ENCODE data around the gene MXRA8. TPM values are rescaled to one million over a fixed set of nuclear protein-coding genes. Genes with fewer than 3 reads are reported as not detected.
"Not testable (repeated sequence)": the region's sequence is repeated elsewhere in the genome, so short reads cannot be mapped to it uniquely, and the experiment has no call there.

Gene MXRA8
- 0.24 and 0.75 TPM in 2 replicates for total RNA-seq

GRCh38 chr1:1358433-1359271 lies at the start of gene MXRA8:
TSS of gene MXRA8 (minus strand) at chr1:1358555. CDS start at chr1:1358504, 51 bp downstream.
- H3K36me3 Mint-ChIP-seq (ENCODE audit: low read depth) = no peaks in the 10 kb centered on the region
- no peaks in the 10 kb centered on the region for H3K9me3 Mint-ChIP-seq
- peaks cover 20% of the 10 kb centered on the region for H3K27me3 Mint-ChIP-seq
- intact Hi-C loops (cut with micrococcal nuclease) = no loop called here
- peaks cover 12% of the 10 kb centered on the region for H3K4me1 Mint-ChIP-seq
- peak within 1 kb of the TSS; percentile 13 for H3K4me3 Mint-ChIP-seq
- no peak within 1 kb of the TSS for H3K27ac Mint-ChIP-seq
- DNase-seq = no peak

- H3K36me3 Mint-ChIP-seq (ENCODE audit: low read depth) = peaks cover 51% of the 10 kb centered on the region
- peak overlapping the region; percentile 96 for H3K4me3 Mint-ChIP-seq
- H3K27me3 Mint-ChIP-seq = no peaks in the 10 kb centered on the region
- intact Hi-C loops (cut with micrococcal nuclease) = loop anchor here (1.0 to 5.0 kb wide), 5 partner anchors 8 to 105 kb away; partner anchors contain the start of genes ATAD3A, ATAD3B, AURKAIP1 and CCNL2
- H3K27ac Mint-ChIP-seq = peak overlapping the region; percentile 84
- peaks cover 21% of the 10 kb centered on the region for H3K4me1 Mint-ChIP-seq
- H3K9me3 Mint-ChIP-seq = no peaks in the 10 kb centered on the region
- peak; percentile 77 for DNase-seq
Measured at GRCh38 chr1:1407636-1408318, 49.4 kb upstream of the MXRA8 start.

- Mint-ChIP-seq H3K27me3 (no peaks in the 10 kb centered on the region), H3K4me3 (peak within 1 kb of the TSS; percentile 96), H3K27ac (peak within 1 kb of the TSS; percentile 95), H3K9me3 (no peaks in the 10 kb centered on the region), H3K4me1 (peaks cover 26% of the 10 kb centered on the region), H3K36me3 (ENCODE audit: low read depth) (peaks cover 57% of the 10 kb centered on the region)
- intact Hi-C loops (cut with micrococcal nuclease) = loop anchor here (1.0 to 5.0 kb wide), 5 partner anchors 8 to 105 kb away; partner anchors contain the start of genes ATAD3A, ATAD3B, AURKAIP1 and CCNL2
- DNase-seq = peak; percentile 99
Measured at GRCh38 chr1:1406821-1407635, 48.7 kb upstream of the MXRA8 start, which contains the start of gene MRPL20. TSS of gene MRPL20 (minus strand) at chr1:1407293. CDS start at chr1:1407217, 76 bp downstream.

GRCh38 chr1:1406101-1406820 lies 47.9 kb upstream of the MXRA8 start:
- peaks cover 64% of the 10 kb centered on the region for H3K36me3 Mint-ChIP-seq (ENCODE audit: low read depth)
- peak overlapping the region; percentile 95 for H3K27ac Mint-ChIP-seq
- peaks cover 30% of the 10 kb centered on the region for H3K4me1 Mint-ChIP-seq
- DNase-seq = no peak
- intact Hi-C loops (cut with micrococcal nuclease) = loop anchor here (2.0 to 5.0 kb wide), 2 partner anchors 35 to 106 kb away; partner anchors contain the start of gene ATAD3A
- H3K27me3 Mint-ChIP-seq = no peaks in the 10 kb centered on the region
- H3K4me3 Mint-ChIP-seq = peak overlapping the region; percentile 96
- no peaks in the 10 kb centered on the region for H3K9me3 Mint-ChIP-seq

GRCh38 chr1:1403653-1404052 lies 45.3 kb upstream of the MXRA8 start:
- Mint-ChIP-seq H3K36me3 (ENCODE audit: low read depth) (peaks cover 74% of the 10 kb centered on the region), H3K9me3 (no peaks in the 10 kb centered on the region), H3K27me3 (no peaks in the 10 kb centered on the region), H3K27ac (peak overlapping the region; percentile 7), H3K4me1 (peaks cover 38% of the 10 kb centered on the region), H3K4me3 (peak overlapping the region; percentile 18)
- intact Hi-C loops (cut with micrococcal nuclease) = no loop called here
- DNase-seq = no peak

DNA sequence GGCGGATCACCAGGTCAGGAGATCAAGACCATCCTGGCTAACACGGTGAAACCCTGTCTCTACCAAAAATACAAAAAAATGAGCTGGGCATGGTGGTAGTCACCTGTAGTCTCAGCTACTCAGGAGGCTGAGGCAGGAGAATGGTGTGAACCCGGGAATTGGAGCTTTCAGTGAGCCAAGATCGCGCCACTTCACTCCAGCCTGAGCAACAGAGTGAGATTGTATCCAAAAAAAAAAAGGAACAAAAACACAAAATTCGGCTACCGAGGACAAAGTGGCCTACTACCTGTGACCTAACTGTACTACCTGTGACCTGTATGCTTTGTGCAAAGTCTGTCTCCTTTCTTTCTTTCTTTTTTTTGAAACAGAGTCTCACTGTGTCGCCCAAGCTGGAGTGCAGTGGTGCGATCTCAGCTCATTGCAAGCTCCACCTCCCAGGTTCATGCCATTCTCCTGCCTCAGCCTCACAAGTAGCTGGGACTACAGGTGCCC lies 44.6 kb upstream of the MXRA8 start:
- DNase-seq; H3K27me3 Mint-ChIP-seq; H3K4me3 Mint-ChIP-seq; H3K9me3 Mint-ChIP-seq; intact Hi-C loops (cut with micrococcal nuclease): not testable (repeated sequence)
- Mint-ChIP-seq H3K36me3 (ENCODE audit: low read depth) (peaks cover 74% of the 10 kb centered on the region), H3K4me1 (peaks cover 37% of the 10 kb centered on the region), H3K27ac (peak overlapping the region; percentile 7)

DNA sequence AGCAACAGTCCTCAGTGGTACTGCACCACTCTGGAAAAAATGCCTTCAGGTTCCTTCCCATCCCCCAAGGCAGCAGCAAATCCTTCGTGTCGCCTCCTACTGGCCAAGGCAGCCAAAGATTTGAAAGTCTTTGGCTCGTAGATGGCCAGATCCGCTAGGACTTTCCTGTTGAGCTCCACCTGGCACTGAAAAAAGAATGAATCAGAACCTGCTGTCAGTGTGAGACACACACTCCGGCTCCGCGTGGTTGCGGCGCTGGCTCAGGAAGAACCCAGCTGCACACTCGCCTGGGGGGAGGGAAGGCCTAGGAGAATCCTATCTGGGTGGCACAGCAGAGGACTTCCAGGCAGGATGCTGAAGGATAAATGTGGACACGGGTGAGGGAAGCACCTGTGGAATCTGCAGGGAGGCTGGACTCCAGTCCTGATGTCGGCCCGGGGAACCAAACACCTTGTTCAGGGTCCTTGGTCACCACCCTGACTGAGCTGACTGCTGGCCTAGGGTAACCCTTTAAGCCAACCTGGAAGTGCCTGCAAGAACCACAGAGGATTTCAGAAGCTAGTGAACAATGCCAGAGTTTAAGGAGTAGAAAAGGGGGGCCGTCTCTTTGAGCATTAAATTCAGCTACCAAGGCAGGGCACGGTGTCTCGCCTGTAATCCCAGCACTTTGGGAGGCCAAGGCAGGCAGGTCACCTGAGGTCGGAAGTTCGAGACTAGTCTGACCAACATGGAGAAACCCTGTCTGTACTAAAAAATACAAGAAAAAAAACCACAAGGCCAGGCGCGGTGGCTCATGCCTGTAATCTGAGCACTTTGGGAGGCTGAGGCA lies 43.9 kb upstream of the MXRA8 start:
- intact Hi-C loops (cut with micrococcal nuclease) = no loop called here
- no peaks in the 10 kb centered on the region for H3K9me3 Mint-ChIP-seq
- DNase-seq = peak; percentile 81
- H3K4me3 Mint-ChIP-seq = peak overlapping the region; percentile 92
- H3K27ac Mint-ChIP-seq = peak overlapping the region; percentile 66
- H3K4me1 Mint-ChIP-seq = peaks cover 43% of the 10 kb centered on the region
- no peaks in the 10 kb centered on the region for H3K27me3 Mint-ChIP-seq
- peaks cover 78% of the 10 kb centered on the region for H3K36me3 Mint-ChIP-seq (ENCODE audit: low read depth)

GRCh38 chr1:1401457-1402010 lies 43.2 kb upstream of the MXRA8 start:
- H3K36me3 Mint-ChIP-seq (ENCODE audit: low read depth) = peaks cover 76% of the 10 kb centered on the region
- peak overlapping the region; percentile 66 for H3K27ac Mint-ChIP-seq
- intact Hi-C loops (cut with micrococcal nuclease) = no loop called here
- no peak for DNase-seq
- no peaks in the 10 kb centered on the region for H3K27me3 Mint-ChIP-seq
- H3K4me3 Mint-ChIP-seq = peak overlapping the region; percentile 92
- no peaks in the 10 kb centered on the region for H3K9me3 Mint-ChIP-seq
- H3K4me1 Mint-ChIP-seq = peaks cover 43% of the 10 kb centered on the region

DNA sequence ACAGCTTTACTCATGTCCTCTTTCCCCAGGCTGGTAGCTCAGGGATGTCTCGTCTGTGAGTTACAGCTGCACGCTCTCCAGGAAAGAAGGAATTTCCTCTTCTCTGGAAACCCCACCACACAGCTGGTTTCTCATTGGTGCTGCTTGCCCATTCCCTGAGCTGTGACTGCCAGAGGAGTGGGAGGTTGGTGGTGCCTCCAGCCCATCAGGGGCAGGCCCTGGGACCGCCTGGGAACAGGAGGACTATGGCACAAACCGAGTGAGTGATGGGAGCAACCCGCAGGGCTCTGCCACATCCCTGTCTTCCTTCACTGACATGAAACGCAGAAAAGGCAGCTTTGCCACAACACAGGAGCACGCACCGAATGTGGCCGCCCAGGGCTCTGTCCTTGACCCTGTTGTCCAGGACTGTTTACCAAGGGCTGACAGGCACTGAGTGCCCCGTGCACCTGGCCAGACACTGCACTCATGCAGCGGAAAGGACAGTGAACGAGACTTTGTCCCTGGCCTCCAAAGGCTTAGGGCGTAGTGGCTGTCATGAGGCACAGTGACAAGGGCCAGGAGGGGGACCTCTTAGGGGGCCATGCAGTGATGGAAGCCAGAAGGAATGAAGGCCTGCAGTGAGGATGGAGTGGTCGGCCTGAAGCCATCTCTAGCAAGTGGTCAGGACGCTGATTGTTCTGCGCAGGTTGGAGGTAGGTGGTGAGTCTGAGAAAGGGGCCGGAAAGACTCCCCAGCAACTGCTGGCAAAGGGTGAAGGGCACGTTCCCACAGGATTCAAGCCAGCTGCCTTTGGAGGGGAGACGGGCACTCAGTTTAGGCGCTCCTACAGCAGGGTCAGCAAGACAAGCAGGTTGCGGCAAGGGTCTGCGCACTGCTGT lies 42.5 kb upstream of the MXRA8 start:
- intact Hi-C loops (cut with micrococcal nuclease) = no loop called here
- DNase-seq = no peak
- no peaks in the 10 kb centered on the region for H3K9me3 Mint-ChIP-seq
- H3K4me3 Mint-ChIP-seq = peak overlapping the region; percentile 92
- peaks cover 69% of the 10 kb centered on the region for H3K36me3 Mint-ChIP-seq (ENCODE audit: low read depth)
- peak overlapping the region; percentile 90 for H3K27ac Mint-ChIP-seq
- H3K27me3 Mint-ChIP-seq = no peaks in the 10 kb centered on the region
- H3K4me1 Mint-ChIP-seq = peaks cover 41% of the 10 kb centered on the region

DNA sequence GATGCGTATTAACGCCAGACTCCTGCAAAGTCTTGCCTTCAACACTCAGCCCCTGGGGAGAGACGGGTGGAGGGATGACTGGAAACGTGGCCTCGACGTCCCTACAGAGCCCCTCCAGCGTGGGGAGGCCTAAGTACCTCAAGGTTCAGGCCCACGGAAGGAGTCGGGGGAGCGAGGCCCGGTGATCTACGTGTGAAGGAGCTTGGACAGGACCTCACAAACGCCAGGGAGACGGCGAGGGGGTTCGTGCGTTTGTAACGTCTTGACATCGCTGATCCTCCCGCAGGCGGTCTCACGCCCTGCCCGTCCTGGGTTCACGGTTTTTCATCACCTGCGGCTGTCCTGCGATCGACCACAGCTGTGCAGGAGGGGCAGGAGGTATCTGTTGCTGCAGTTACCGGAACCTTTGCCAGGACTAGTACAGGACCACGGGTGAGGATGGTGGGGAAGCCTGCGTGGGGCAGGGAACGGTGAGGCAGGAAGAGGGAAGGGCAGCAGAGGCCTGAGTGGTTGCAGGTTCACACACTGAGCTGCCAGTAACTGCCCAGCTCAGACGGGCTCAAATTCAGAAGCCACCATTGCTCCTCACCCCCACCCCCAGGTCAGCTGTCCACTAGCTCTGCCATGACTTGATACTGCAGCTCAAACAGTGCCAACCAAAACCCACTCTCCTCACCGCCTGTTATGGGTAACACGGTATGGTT lies 41.7 kb upstream of the MXRA8 start:
- H3K9me3 Mint-ChIP-seq = no peaks in the 10 kb centered on the region
- peaks cover 68% of the 10 kb centered on the region for H3K36me3 Mint-ChIP-seq (ENCODE audit: low read depth)
- H3K4me1 Mint-ChIP-seq = peaks cover 42% of the 10 kb centered on the region
- peak overlapping the region; percentile 92 for H3K4me3 Mint-ChIP-seq
- intact Hi-C loops (cut with micrococcal nuclease) = loop anchor here (1.0 to 5.0 kb wide), 5 partner anchors 7 to 215 kb away; partner anchors contain the start of genes AURKAIP1, DVL1, MIB2 and MRPL20
- peak overlapping the region; percentile 90 for H3K27ac Mint-ChIP-seq
- H3K27me3 Mint-ChIP-seq = no peaks in the 10 kb centered on the region
- no peak for DNase-seq

All from activated CD4-positive, alpha-beta T cell treated with anti-CD3 and anti-CD28 coated beads, Interleukin-2, amount 10 ng/mL, durations not matched to agents 24 days and 14 days (primary cell).